Measurements from ENCODE around the gene TLN1.

GRCh38 chr9:35657546-35658136 is 74.4 kb downstream of the TLN1 start, which contains the start of gene RMRP:
- TF ChIP-seq CTCF (IDR thresholded peaks at IDR 0.05): peak in 5 of 6 experiments; percentile 20 to 55 (median 45)
- peak; percentile 60 to 81 for TF ChIP-seq POLR2A (IDR thresholded peaks at IDR 0.05)

All from thyroid gland (tissue), 4 donors.